IMR-90 (cell line): ENCODE results near the gene TPO. TPM values are rescaled to one million over a fixed set of nuclear protein-coding genes. Genes with fewer than 3 reads are reported as not detected.

ENCODE experiments used
- ATAC-seq: fragments of 200-7000 bp; cut with Tn5 transposase; 2 replicates; pipeline ENCODE4 v1.9.1; 2020; ENCODE audit warnings: low read depth, mild to moderate bottlenecking, moderate library complexity
- BruUV-seq: library from RNA; stranded (reverse); fragments of 400-500 nt; replicated peaks from 2 replicates; lab custom pipeline; 2021; lab: Mats Ljungman, UMichigan
- CTCF ChIA-PET: fragments of 300-600 bp; formaldehyde crosslinking; extraction: SDS; loops from one replicate; lab custom pipeline; 2021; ENCODE audit warnings: antibody characterized with exemption; lab: Yijun Ruan, JAX
- POLR2A ChIA-PET: fragments of 300-600 bp; sonication (Branson Sonifier 250); formaldehyde crosslinking; loops from one replicate; lab custom pipeline; 2022; ENCODE audit warnings: antibody characterized with exemption; ENCODE audit not compliant: unreplicated experiment; lab: Charles Lee
- DNase-seq: peaks from one replicate; pipeline ENCODE4 v3.0.0; 2013
- H2AFZ ChIP-seq: replicated peaks from 2 replicates; pipeline ENCODE3; 2013; ENCODE audit warnings: low read length, mild to moderate bottlenecking; ENCODE audit not compliant: poor library complexity
- H2AK5ac ChIP-seq: 2 replicates; pipeline ENCODE4 v1.6.1; 2013; ENCODE audit warnings: low read depth, low read length, inconsistent platforms
- H2AK9ac ChIP-seq: replicated peaks from 2 replicates; pipeline ENCODE3; 2013; ENCODE audit warnings: mild to moderate bottlenecking, low read depth, low read length, moderate library complexity; ENCODE audit not compliant: poor library complexity
- H2BK120ac ChIP-seq: 2 replicates; pipeline ENCODE4 v1.6.1; 2013; ENCODE audit warnings: low read depth, low read length, inconsistent platforms
- H2BK15ac ChIP-seq: 3 replicates; pipeline ENCODE4 v1.6.1; 2013; ENCODE audit warnings: low read depth, low read length, inconsistent platforms
- H2BK20ac ChIP-seq: 2 replicates; pipeline ENCODE4 v1.6.1; 2013; ENCODE audit warnings: low read depth, mild to moderate bottlenecking, inconsistent platforms, low read length, moderate library complexity
- H2BK5ac ChIP-seq: 2 replicates; pipeline ENCODE4 v1.6.1; 2013; ENCODE audit warnings: mild to moderate bottlenecking, low read depth, low read length, inconsistent platforms; ENCODE audit not compliant: poor library complexity, severe bottlenecking
- H3K14ac ChIP-seq: replicated peaks from 2 replicates; pipeline ENCODE4 v1.6.1; 2013; ENCODE audit warnings: low read depth, low read length, inconsistent platforms
- H3K18ac ChIP-seq: 2 replicates; pipeline ENCODE4 v1.6.1; 2013; ENCODE audit warnings: low read depth, low read length, control low read depth
- H3K23ac ChIP-seq: 2 replicates; pipeline ENCODE4 v1.6.1; 2013; ENCODE audit warnings: low read depth, low read length, inconsistent platforms
- H3K27ac ChIP-seq: 2 replicates; pipeline ENCODE4 v1.5.1; 2013; ENCODE audit warnings: mild to moderate bottlenecking, control low read depth, low read length; ENCODE audit not compliant: insufficient read depth
- H3K27me3 ChIP-seq: 2 replicates; pipeline ENCODE4 v1.6.1; 2013; ENCODE audit warnings: low read length; ENCODE audit not compliant: control insufficient read depth, insufficient read depth
- H3K36me3 ChIP-seq: 2 replicates; pipeline ENCODE4 v1.6.1; 2013; ENCODE audit warnings: low read length, mixed read lengths; ENCODE audit not compliant: control insufficient read depth, insufficient read depth
- H3K4ac ChIP-seq: 2 replicates; pipeline ENCODE4 v1.6.1; 2013; ENCODE audit warnings: low read depth, low read length, inconsistent platforms
- H3K4me1 ChIP-seq: 2 replicates; pipeline ENCODE4 v1.6.1; 2013; ENCODE audit warnings: low read length, mixed read lengths; ENCODE audit not compliant: control insufficient read depth, insufficient read depth
- H3K4me2 ChIP-seq: 2 replicates; pipeline ENCODE4 v1.6.1; 2013; ENCODE audit warnings: low read depth, mild to moderate bottlenecking, control low read depth, low read length, moderate library complexity
- H3K4me3 ChIP-seq: 2 replicates; pipeline ENCODE4 v1.5.1; 2013; ENCODE audit warnings: low read depth, mild to moderate bottlenecking, control low read depth, low read length, moderate library complexity; ENCODE audit not compliant: insufficient read depth
- H3K56ac ChIP-seq: 2 replicates; pipeline ENCODE4 v1.6.1; 2013; ENCODE audit warnings: low read length, inconsistent platforms; ENCODE audit not compliant: insufficient read depth; ENCODE audit errors: extremely low read depth
- H3K79me1 ChIP-seq, 2 experiments: 2 replicates each; pipeline ENCODE4 v1.6.1; 2013; ENCODE audit warnings: low read length in 2 of 2, inconsistent platforms in 1 of 2, low read depth in 1 of 2
- H3K9ac ChIP-seq: 2 replicates; pipeline ENCODE4 v1.6.1; 2013; ENCODE audit warnings: low read depth, low read length, control low read depth
- H3K9me1 ChIP-seq: 2 replicates; pipeline ENCODE4 v1.6.1; 2013; ENCODE audit warnings: low read length, inconsistent platforms; ENCODE audit not compliant: insufficient read depth
- H3K9me3 ChIP-seq: 2 replicates; pipeline ENCODE4 v1.6.1; 2013; ENCODE audit warnings: low read length; ENCODE audit not compliant: control insufficient read depth, insufficient read depth
- H4K20me1 ChIP-seq: 2 replicates; pipeline ENCODE4 v1.6.1; 2013; ENCODE audit warnings: low read length, inconsistent platforms; ENCODE audit not compliant: insufficient read depth
- H4K5ac ChIP-seq: 2 replicates; pipeline ENCODE4 v1.6.1; 2013; ENCODE audit warnings: mild to moderate bottlenecking, low read depth, low read length, control low read depth
- H4K8ac ChIP-seq, 2 experiments: 2 replicates each; pipeline ENCODE4 v1.6.1; 2013; ENCODE audit warnings: low read depth in 2 of 2, low read length in 2 of 2, control low read depth in 1 of 2, inconsistent platforms in 1 of 2
- H4K91ac ChIP-seq: 2 replicates; pipeline ENCODE4 v1.6.1; 2013; ENCODE audit warnings: low read depth, low read length, inconsistent platforms; ENCODE audit not compliant: insufficient read depth
- CEBPB ChIP-seq: IDR thresholded peaks from 2 replicates; pipeline ENCODE4 v1.6.1; 2012; ENCODE audit warnings: low read depth, low read length, improper control_type of control experiment
- RCOR1 ChIP-seq: IDR thresholded peaks from 2 replicates; pipeline ENCODE4 v1.6.1; 2012; ENCODE audit warnings: mild to moderate bottlenecking, low read length, improper control_type of control experiment; ENCODE audit not compliant: insufficient replicate concordance
- SMC3 ChIP-seq: fragments of 150-350 bp; IDR thresholded peaks from 2 replicates; pipeline ENCODE4 v1.6.1; 2016; ENCODE audit warnings: low read depth, mild to moderate bottlenecking, antibody characterized with exemption, low read length, moderate library complexity
- WGBS, 2 experiments: methylation state at CpG; one replicate each; pipeline versions ENCODE4 v1.1.5 to v1.1.7; 2013; ENCODE audit warnings: missing lambda C conversion rate in 2 of 2; ENCODE audit not compliant: insufficient read length in 1 of 2; ENCODE audit errors: extremely low coverage in 2 of 2; 5-methylcytosine and 5-hydroxymethylcytosine counted together
- dilution Hi-C: fragments of 300-500 bp; cut with HindIII; formaldehyde crosslinking; loops from one replicate; pipeline ENCODE4 v1.14.3; 2018; ENCODE audit warnings: low sequenced_read_pairs; ENCODE audit not compliant: unreplicated experiment
- in situ Hi-C: fragments of 300-500 bp; cut with MboI; formaldehyde crosslinking; loops from 3 replicates; pipeline ENCODE4 v1.14.3; 2019; ENCODE audit warnings: low sequenced_read_pairs, inconsistent platforms, mixed read lengths
- intact Hi-C: fragments of 100-400 bp; cut with micrococcal nuclease; formaldehyde crosslinking; loops from 2 replicates; pipeline ENCODE4 v1.10.0; 2022
- polyA plus RNA-seq, 3 experiments: library from polyadenylated mRNA; depleted of rRNA; stranded (reverse); fragments of >200 nt; gene quantifications; 2 replicates each; pipeline ENCODE4 v1.2.3, GENCODE V29; 2012; ENCODE audit warnings: low replicate concordance in 1 of 3
- total RNA-seq: library from RNA; depleted of rRNA; stranded (reverse); fragments of >200 nt; gene quantifications from 2 replicates; pipeline ENCODE4 v1.2.3, GENCODE V29; 2012

TPO gene
- total and polyA plus RNA-seq, 2 of the 4 experiments (the other 2 are of a cell fraction) = not detected

DNA sequence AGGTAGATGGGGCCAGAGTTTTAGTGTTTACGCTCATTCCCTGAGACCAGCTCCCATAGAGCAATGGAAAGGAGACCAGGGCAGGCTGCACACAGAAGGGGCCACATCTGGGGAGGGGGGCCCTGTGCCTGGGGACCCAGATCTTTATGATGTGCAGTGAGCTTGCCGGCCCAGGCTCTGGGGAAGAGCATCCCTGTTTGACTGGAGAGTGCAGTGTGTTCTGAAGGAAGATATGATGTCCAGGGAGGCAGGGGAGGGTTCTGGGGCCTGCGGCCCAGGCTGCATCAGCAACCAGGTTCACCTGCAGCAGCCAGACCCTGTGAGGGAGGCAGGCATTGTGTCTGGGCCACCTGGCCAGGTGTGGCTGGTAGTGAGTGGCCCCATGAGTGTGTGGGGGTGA lies 13.8 kb downstream of the TPO start:
- BruUV-seq = no TSS peak
- no peaks in the 10 kb centered on the region for H3K4me1 ChIP-seq
- in situ Hi-C loops = no loop called here
- no peaks in the 10 kb centered on the region for H4K20me1 ChIP-seq
- H4K8ac ChIP-seq = no peak overlapping the region
- H3K23ac ChIP-seq = no peak overlapping the region
- intact Hi-C loops = no loop called here
- no peaks in the 10 kb centered on the region for H3K79me1 ChIP-seq
- no peak overlapping the region for H3K27ac ChIP-seq
- ATAC-seq (no peak), DNase-seq (no peak)
- H2AFZ ChIP-seq = no peak overlapping the region
- peaks cover 32% of the 10 kb centered on the region for H3K9me3 ChIP-seq
- H3K9ac ChIP-seq = no peak overlapping the region
- no peak overlapping the region for H2BK5ac ChIP-seq
- H3K36me3 ChIP-seq = no peaks in the 10 kb centered on the region
- ChIA-PET CTCF (no interaction called here), POLR2A (no interaction called here)
- H4K91ac ChIP-seq = no peak overlapping the region
- H3K4me3 ChIP-seq = no peak overlapping the region
- H3K56ac ChIP-seq = no peak overlapping the region
- no peaks in the 10 kb centered on the region for H3K27me3 ChIP-seq
- H3K14ac ChIP-seq = no peak overlapping the region
- no peak overlapping the region for H3K4ac ChIP-seq
- H2BK15ac ChIP-seq = no peak overlapping the region
- H2AK5ac ChIP-seq = no peak overlapping the region
- dilution Hi-C loops = no loop called here
- no peak overlapping the region for H2BK20ac ChIP-seq
- H2BK120ac ChIP-seq = no peak overlapping the region
- H4K5ac ChIP-seq = no peak overlapping the region
- H3K9me1 ChIP-seq = no peaks in the 10 kb centered on the region
- H2AK9ac ChIP-seq = no peak overlapping the region
- WGBS, 2 experiments = 80% methylated on average over 1 of the region's 3 CpGs; no CpG with 5 or more reads in 1 of the 2 experiments
- no peak overlapping the region for H3K18ac ChIP-seq
- no peak overlapping the region for H3K4me2 ChIP-seq
- TF ChIP-seq CEBPB = no peak
- no peak for TF ChIP-seq RCOR1
- TF ChIP-seq SMC3 = no peak
